SJSA1 (cell line): Measurements from ENCODE around the gene KCNJ14. TPM values are rescaled to one million over a fixed set of nuclear protein-coding genes. Genes with fewer than 3 reads are reported as not detected.

Source experiments
- DNase-seq, 2 experiments: peaks; one replicate each; pipeline ENCODE4 v3.0.0-alpha.2; 2015 to 2020; ENCODE audit warnings: low spot score in 2 of 2, low read depth in 1 of 2
- H3K27ac ChIP-seq: fragments of 250-450 bp; sonication (Bioruptor Pico); 2 replicates; pipeline ENCODE4 v1.5.1; 2020; ENCODE audit warnings: mild to moderate bottlenecking, moderate library complexity
- H3K27me3 ChIP-seq: fragments of 250-450 bp; sonication (Bioruptor Pico); replicated peaks from 2 replicates; pipeline ENCODE4 v1.5.1; 2020; ENCODE audit warnings: mild to moderate bottlenecking, moderate library complexity
- H3K36me3 ChIP-seq: fragments of 250-450 bp; sonication (Bioruptor Pico); 2 replicates; pipeline ENCODE4 v1.5.1; 2020; ENCODE audit warnings: mild to moderate bottlenecking
- H3K4me1 ChIP-seq: fragments of 250-450 bp; sonication (Bioruptor Pico); replicated peaks from 2 replicates; pipeline ENCODE4 v1.6.1; 2021; ENCODE audit warnings: mild to moderate bottlenecking
- H3K4me3 ChIP-seq: fragments of 250-450 bp; sonication (Bioruptor Pico); 2 replicates; pipeline ENCODE4 v1.5.1; 2020; ENCODE audit warnings: mild to moderate bottlenecking
- H3K9me3 ChIP-seq: fragments of 250-450 bp; sonication (Bioruptor Pico); replicated peaks from 2 replicates; pipeline ENCODE4 v1.5.1; 2020; ENCODE audit warnings: mild to moderate bottlenecking
- total RNA-seq: library from RNA; depleted of rRNA; stranded (reverse); fragments of >200 nt; shearing (Covaris generic); gene quantifications from 2 replicates; pipeline ENCODE4 v1.2.3, GENCODE V29; 2014

The KCNJ14 gene
- total RNA-seq, 1 experiment from 2014 or later, result 0.55 TPM

- Histone ChIP-seq H3K4me1 (peaks cover 8% of the 10 kb centered on the region; the same call in 1 of the 2 replicates), H3K4me3 (no peak overlapping the region), H3K27me3 (no peaks in the 10 kb centered on the region), H3K9me3 (no peaks in the 10 kb centered on the region), H3K27ac (no peak overlapping the region), H3K36me3 (peaks cover 62% of the 10 kb centered on the region)
- no peak for DNase-seq
Observed at GRCh38 chr19:48470856-48471255, 15.5 kb downstream of the KCNJ14 start.

GRCh38 chr19:48471836-48472235 is 16.5 kb downstream of the KCNJ14 start:
- no peak for DNase-seq
- Histone ChIP-seq H3K9me3 (no peaks in the 10 kb centered on the region), H3K27ac (no peak overlapping the region), H3K36me3 (peaks cover 72% of the 10 kb centered on the region), H3K4me1 (peaks cover 8% of the 10 kb centered on the region; the same call in 1 of the 2 replicates), H3K27me3 (no peaks in the 10 kb centered on the region), H3K4me3 (no peak overlapping the region)

GRCh38 chr19:48473161-48473966 is 18.0 kb downstream of the KCNJ14 start:
- no peaks in the 10 kb centered on the region for H3K27me3 ChIP-seq
- no peak overlapping the region for H3K27ac ChIP-seq
- H3K4me3 ChIP-seq, result no peak overlapping the region
- H3K36me3 ChIP-seq, result peaks cover 87% of the 10 kb centered on the region
- no peak for DNase-seq
- peaks cover 6% of the 10 kb centered on the region; the same call in 1 of the 2 replicates for H3K4me1 ChIP-seq
- H3K9me3 ChIP-seq, result no peaks in the 10 kb centered on the region

- Histone ChIP-seq H3K36me3 (peaks cover 90% of the 10 kb centered on the region), H3K27me3 (no peaks in the 10 kb centered on the region), H3K4me3 (no peak overlapping the region), H3K9me3 (no peaks in the 10 kb centered on the region), H3K27ac (no peak overlapping the region), H3K4me1 (peaks cover 5% of the 10 kb centered on the region; the same call in 1 of the 2 replicates)
- DNase-seq, result no peak
Observed at GRCh38 chr19:48474084-48474592, 18.8 kb downstream of the KCNJ14 start.

GRCh38 chr19:48475369-48476068 is 20.1 kb downstream of the KCNJ14 start:
- peaks cover under 1% of the 10 kb centered on the region; the same call in 1 of the 2 replicates for H3K4me1 ChIP-seq
- H3K36me3 ChIP-seq, result peaks cover 92% of the 10 kb centered on the region
- H3K27ac ChIP-seq, result no peak overlapping the region
- no peak for DNase-seq
- no peaks in the 10 kb centered on the region for H3K9me3 ChIP-seq
- H3K4me3 ChIP-seq, result no peak overlapping the region
- H3K27me3 ChIP-seq, result no peaks in the 10 kb centered on the region

GRCh38 chr19:48476176-48476575 is 20.8 kb downstream of the KCNJ14 start:
- Histone ChIP-seq H3K4me1 (no peaks in the 10 kb centered on the region), H3K27ac (no peak overlapping the region), H3K36me3 (peaks cover 92% of the 10 kb centered on the region), H3K4me3 (no peak overlapping the region), H3K9me3 (no peaks in the 10 kb centered on the region), H3K27me3 (no peaks in the 10 kb centered on the region)
- no peak for DNase-seq

- Histone ChIP-seq H3K4me3 (no peak overlapping the region), H3K9me3 (no peaks in the 10 kb centered on the region), H3K27ac (no peak overlapping the region), H3K36me3 (peaks cover 87% of the 10 kb centered on the region), H3K27me3 (no peaks in the 10 kb centered on the region), H3K4me1 (no peaks in the 10 kb centered on the region)
- DNase-seq, result no peak
Observed at GRCh38 chr19:48477067-48477685, 21.8 kb downstream of the KCNJ14 start.

- Histone ChIP-seq H3K4me3 (no peak overlapping the region), H3K4me1 (no peaks in the 10 kb centered on the region), H3K36me3 (peaks cover 83% of the 10 kb centered on the region), H3K27me3 (no peaks in the 10 kb centered on the region), H3K9me3 (no peaks in the 10 kb centered on the region), H3K27ac (no peak overlapping the region)
- DNase-seq, result no peak
Observed at GRCh38 chr19:48477698-48478338, 22.4 kb downstream of the KCNJ14 start.

GRCh38 chr19:48478339-48479256 is 23.2 kb downstream of the KCNJ14 start:
- Histone ChIP-seq H3K27ac (no peak overlapping the region), H3K9me3 (no peaks in the 10 kb centered on the region), H3K27me3 (no peaks in the 10 kb centered on the region), H3K4me3 (no peak overlapping the region), H3K4me1 (no peaks in the 10 kb centered on the region), H3K36me3 (peaks cover 75% of the 10 kb centered on the region)
- DNase-seq, result no peak

- Histone ChIP-seq H3K4me3 (no peak overlapping the region), H3K36me3 (peaks cover 64% of the 10 kb centered on the region), H3K27me3 (no peaks in the 10 kb centered on the region), H3K27ac (no peak overlapping the region), H3K4me1 (no peaks in the 10 kb centered on the region), H3K9me3 (no peaks in the 10 kb centered on the region)
- no peak for DNase-seq
Observed at GRCh38 chr19:48479686-48480085, 24.3 kb downstream of the KCNJ14 start.

- H3K4me1 ChIP-seq, result no peaks in the 10 kb centered on the region
- H3K36me3 ChIP-seq, result peaks cover 59% of the 10 kb centered on the region
- no peak overlapping the region for H3K27ac ChIP-seq
- no peaks in the 10 kb centered on the region for H3K27me3 ChIP-seq
- no peak overlapping the region for H3K4me3 ChIP-seq
- no peaks in the 10 kb centered on the region for H3K9me3 ChIP-seq
- DNase-seq, result no peak
Observed at GRCh38 chr19:48480183-48480557, 24.8 kb downstream of the KCNJ14 start.

GRCh38 chr19:48480558-48481500 is 25.5 kb downstream of the KCNJ14 start:
- no peaks in the 10 kb centered on the region for H3K4me1 ChIP-seq
- H3K27me3 ChIP-seq, result no peaks in the 10 kb centered on the region
- H3K27ac ChIP-seq, result no peak overlapping the region
- H3K4me3 ChIP-seq, result no peak overlapping the region
- DNase-seq, result no peak
- H3K36me3 ChIP-seq, result peaks cover 53% of the 10 kb centered on the region
- H3K9me3 ChIP-seq, result no peaks in the 10 kb centered on the region
